Prostate gland (tissue), 2 donors: Measurements from ENCODE around the gene TRPM6.

Source experiments
- POLR2A ChIP-seq: fragments of 450-650 bp; IDR thresholded peaks from one replicate; pipeline ENCODE4 v1.6.1; 2016; ENCODE audit warnings: antibody characterized with exemption, mild to moderate bottlenecking
- TF ChIP-seq, protein P1 (sequence below), 4 experiments: fragments of 200-600 bp in 2 of 4; fragments of 450-650 bp in 2 of 4; sonication (generic) in 2 of 4; IDR thresholded peaks; 1 replicate in 3 of 4; 2 replicates in 1 of 4; pipeline ENCODE4 v1.5.1; 2016 to 2019; ENCODE audit warnings: antibody characterized with exemption in 4 of 4, mild to moderate bottlenecking in 2 of 4, moderate library complexity in 2 of 4

DNA sequence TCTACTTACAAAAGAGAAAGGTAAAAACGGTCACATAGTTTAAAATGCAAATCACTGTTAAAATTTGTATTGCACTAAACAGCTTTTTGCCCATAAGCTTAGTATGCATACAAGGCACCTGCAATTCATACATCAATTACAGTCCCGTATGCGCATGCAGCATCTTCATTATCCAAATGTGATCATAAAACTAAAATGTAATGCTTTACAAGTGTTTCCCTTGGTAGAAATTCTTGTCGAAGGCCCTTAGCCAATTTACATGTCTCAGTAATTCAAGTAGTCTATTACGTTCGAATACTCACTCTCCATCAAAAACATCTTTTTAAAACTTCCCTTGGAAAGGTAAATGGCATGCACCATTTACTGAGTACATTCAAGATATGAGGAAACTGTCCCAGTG, 32.6 kb downstream of the TRPM6 start:
- TF ChIP-seq, protein P1, sequence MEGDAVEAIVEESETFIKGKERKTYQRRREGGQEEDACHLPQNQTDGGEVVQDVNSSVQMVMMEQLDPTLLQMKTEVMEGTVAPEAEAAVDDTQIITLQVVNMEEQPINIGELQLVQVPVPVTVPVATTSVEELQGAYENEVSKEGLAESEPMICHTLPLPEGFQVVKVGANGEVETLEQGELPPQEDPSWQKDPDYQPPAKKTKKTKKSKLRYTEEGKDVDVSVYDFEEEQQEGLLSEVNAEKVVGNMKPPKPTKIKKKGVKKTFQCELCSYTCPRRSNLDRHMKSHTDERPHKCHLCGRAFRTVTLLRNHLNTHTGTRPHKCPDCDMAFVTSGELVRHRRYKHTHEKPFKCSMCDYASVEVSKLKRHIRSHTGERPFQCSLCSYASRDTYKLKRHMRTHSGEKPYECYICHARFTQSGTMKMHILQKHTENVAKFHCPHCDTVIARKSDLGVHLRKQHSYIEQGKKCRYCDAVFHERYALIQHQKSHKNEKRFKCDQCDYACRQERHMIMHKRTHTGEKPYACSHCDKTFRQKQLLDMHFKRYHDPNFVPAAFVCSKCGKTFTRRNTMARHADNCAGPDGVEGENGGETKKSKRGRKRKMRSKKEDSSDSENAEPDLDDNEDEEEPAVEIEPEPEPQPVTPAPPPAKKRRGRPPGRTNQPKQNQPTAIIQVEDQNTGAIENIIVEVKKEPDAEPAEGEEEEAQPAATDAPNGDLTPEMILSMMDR (IDR thresholded peaks at IDR 0.05), result no peak
- TF ChIP-seq POLR2A, result no peak
